HEK293 (cell line): ENCODE results near the gene NLGN3.

Source experiments
- CTCF ChIP-seq: fragments of 450-650 bp; formaldehyde crosslinking; IDR thresholded peaks from 2 replicates; pipeline ENCODE4 v1.5.1; 2016; ENCODE audit warnings: missing biosample characterization, missing genetic modification characterization
- REST ChIP-seq: fragments of 450-650 bp; formaldehyde crosslinking; IDR thresholded peaks from 2 replicates; pipeline ENCODE4 v1.5.1; 2016; ENCODE audit warnings: missing biosample characterization, missing genetic modification characterization
- ZNF23 ChIP-seq: fragments of 450-650 bp; formaldehyde crosslinking; IDR thresholded peaks from 2 replicates; pipeline ENCODE4 v1.5.1; 2016; ENCODE audit warnings: missing biosample characterization, missing genetic modification characterization, borderline replicate concordance
- ZNF335 ChIP-seq: fragments of 450-650 bp; formaldehyde crosslinking; conservative IDR thresholded peaks from 2 replicates; pipeline ENCODE4 v1.5.1; 2016; ENCODE audit warnings: missing biosample characterization, missing genetic modification characterization
- ZNF530 ChIP-seq: fragments of 450-650 bp; formaldehyde crosslinking; IDR thresholded peaks from 2 replicates; pipeline ENCODE4 v1.5.1; 2016; ENCODE audit warnings: low read depth, missing biosample characterization, missing genetic modification characterization

- no peak for TF ChIP-seq ZNF530 (tag by site-specific recombination)
- TF ChIP-seq CTCF (tag by site-specific recombination) = no peak
- no peak for TF ChIP-seq REST
- TF ChIP-seq ZNF335 (tag by site-specific recombination) = no peak
- no peak for TF ChIP-seq ZNF23 (tag by site-specific recombination)
These were observed 3.0 kb downstream of the NLGN3 start for GRCh38 chrX:71147496-71148277.
